Fibroblast of peridontal ligament (primary cell): ENCODE data around the gene MSH5.
A peak's percentile ranks its signal among the peaks of the same experiment; 100 is the strongest.

ENCODE experiments used
- DNase-seq: peaks from one replicate; pipeline ENCODE4 v3.0.0-alpha.2; 2010; ENCODE audit errors: extremely low read depth

MSH5 gene

DNA sequence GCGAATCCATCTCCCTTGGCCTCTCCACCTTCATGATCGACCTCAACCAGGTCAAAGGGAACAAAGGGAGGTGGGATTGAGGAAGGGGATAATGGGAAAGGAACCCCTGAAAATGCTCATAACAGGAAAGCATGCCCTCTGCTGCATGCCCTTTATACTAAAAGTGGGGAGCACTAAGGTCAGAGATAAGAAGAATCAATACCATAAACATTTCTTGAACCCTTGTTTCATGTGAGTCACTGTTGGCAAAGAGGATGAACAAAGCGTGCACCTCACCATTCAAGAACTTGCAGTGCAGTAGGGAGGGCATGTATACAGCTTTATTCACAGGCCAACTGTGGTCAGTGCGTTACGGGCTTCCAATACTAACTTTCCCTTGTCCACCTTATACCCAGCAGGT, 21.0 kb downstream of the MSH5 start:
- no peak for DNase-seq

GRCh38 chr6:31761343-31761742, 21.5 kb downstream of the MSH5 start:
- DNase-seq = no peak

DNA sequence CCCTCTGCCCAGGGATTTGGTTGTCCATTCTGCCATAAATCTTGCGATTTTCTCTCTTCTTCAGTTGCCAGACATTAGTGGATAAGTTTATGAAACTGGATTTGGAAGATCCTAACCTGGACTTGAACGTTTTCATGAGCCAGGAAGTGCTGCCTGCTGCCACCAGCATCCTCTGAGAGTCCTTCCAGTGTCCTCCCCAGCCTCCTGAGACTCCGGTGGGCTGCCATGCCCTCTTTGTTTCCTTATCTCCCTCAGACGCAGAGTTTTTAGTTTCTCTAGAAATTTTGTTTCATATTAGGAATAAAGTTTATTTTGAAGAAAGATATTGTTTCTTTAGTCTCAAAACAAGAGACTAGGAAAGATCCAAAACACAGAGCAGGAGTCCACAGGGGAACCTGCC, 22.6 kb downstream of the MSH5 start, which contains the start of gene SAPCD1:
Gene SAPCD1, plus strand, starts transcription at position 301 of the 400 bp plus-strand sequence. CDS start 399 bp downstream, outside the sequence.
- DNase-seq = no peak

DNA sequence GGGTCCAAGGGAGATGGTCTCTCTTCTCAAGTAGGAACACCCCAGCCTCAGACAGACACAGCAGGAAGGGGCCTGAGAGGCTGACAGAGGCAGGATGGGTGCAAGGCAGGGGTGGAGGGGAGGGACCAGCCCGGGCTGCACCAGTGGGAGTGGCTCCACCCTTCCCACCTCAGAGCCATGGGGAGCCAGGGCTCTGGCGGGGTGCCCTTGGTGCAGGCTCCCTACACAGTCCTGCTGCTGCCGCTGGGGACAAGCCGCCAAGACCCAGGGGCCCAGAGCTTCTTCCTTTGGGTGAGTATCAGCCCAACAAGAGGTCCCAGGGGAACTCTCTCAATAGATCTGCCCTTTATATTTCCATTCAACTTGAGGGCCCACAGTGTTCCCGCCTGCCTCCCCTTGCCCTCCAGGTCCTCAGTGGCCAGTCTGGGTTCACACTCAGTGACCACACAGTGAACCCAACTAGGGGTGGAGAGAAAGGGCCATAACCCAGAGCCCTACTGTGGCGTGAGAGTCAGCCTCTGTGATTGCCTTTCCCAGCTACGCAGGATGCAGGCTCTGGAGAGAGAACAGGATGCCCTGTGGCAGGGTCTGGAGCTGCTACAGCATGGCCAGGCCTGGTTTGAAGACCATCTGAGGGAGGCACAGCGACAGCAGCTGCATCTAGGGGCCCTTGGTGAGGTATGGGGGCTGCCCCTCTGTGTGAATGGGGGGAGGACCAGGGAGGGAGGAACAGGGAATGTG, 23.2 kb downstream of the MSH5 start:
- DNase-seq = no peak

GRCh38 chr6:31763619-31763940, 23.8 kb downstream of the MSH5 start:
- peak; percentile 70 for DNase-seq

- no peak for DNase-seq
These were observed 24.4 kb downstream of the MSH5 start for GRCh38 chr6:31764198-31764597.

- no peak for DNase-seq
These were observed 25.7 kb downstream of the MSH5 start for GRCh38 chr6:31765559-31765909.

- no peak for DNase-seq
These were observed 26.3 kb downstream of the MSH5 start for GRCh38 chr6:31765910-31766794.

DNA sequence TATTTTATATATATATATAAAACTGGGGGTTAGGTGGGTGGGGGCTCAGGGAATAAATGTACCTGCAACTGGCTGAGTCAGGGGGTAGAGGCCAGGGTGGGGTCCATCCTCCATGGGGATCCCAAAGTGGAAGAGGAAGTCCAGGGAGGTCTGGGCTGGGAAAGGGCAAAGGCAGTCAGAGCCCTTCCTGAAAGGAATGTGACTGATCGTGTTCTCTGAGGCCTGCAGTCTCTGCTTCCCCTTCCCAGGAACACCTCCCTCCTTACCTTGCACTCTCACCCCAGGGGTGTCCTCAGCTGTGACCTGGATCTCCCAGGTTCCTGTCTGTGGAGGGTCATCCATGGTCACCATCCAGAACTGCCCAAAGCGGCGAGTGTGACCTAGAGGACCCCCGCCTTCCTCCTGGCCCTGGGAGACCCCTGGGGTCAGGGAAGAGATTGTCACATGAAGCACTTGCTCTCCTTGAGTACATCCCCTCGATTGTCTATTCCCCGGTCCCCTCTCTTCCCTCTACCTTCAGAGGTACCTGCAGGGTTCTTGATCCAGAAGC, 27.4 kb downstream of the MSH5 start:
- no peak for DNase-seq

DNA sequence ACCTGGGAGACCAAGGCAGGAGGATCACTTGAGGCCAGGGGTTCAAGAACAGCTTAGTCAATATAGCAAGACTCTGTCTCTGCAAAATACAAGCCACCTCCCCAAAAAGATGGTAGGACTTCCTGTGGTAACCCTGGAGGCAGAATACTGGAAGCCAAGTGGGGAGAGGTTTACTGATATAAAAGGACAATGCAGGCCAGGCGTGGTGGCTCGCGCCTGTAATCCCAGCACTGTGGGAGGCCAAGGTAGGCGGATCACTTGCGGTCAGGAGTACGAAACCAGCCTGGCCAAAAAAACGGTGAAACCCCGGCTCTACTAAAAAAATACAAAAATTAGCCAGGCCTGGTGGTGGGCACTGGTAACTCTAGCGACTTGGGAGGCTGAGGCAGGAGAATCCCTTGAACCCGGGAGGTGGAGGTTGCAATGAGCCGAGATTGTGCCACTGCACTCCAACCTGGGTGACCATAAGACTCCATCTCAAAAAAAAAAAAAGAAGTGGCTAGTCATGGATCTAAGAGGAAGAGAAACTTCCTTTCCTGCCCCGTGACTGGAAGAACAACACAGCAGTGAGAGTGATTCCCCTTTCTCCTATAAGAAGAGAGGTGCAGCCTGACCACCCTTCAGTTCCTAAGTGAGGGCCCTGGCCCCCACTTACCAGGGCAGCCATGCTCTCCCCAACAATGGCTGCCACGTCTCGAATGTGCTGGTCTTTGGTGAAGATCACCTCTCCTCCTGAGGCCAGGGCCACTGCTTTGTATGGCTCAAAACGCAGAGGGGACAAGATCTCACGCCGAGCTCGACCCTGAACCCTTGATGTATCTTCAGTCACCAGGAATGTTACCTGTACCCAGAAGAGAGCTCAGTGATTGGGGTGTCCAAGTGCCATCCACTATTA, 28.8 kb downstream of the MSH5 start:
- no peak for DNase-seq

DNA sequence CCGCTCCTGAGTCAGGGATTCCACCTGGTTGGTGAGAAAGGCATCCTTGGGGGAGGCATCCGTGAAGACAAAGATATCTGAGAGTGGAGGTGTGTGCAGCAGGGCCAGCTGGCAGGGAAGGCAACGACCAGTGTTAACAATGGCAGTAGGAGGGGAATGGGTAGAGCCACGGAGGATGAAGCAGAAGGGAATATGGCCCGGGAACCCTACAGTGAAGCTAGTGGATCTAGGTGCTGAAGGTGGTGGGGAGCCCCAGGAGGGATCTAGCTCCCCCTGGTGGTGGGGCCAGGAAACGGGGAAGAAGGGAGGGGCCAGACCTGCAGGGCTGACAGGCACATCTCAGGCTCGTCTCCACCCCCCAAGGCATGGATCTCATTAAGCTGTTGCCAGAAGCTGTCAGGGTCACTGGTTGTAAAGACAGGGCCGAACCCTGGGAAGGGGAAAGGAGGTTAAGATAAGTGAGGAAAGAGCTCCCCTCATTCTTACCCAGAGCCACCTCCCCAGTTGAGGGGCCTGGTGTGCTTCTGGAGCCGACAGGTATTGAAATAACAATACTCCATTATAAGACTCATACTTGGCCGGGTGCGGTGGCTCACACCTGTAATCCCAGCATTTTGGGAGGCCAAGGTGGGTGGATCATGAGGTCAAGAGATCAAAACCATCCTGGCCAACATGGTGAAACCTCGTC, 30.0 kb downstream of the MSH5 start:
- DNase-seq = peak; percentile 29

DNA sequence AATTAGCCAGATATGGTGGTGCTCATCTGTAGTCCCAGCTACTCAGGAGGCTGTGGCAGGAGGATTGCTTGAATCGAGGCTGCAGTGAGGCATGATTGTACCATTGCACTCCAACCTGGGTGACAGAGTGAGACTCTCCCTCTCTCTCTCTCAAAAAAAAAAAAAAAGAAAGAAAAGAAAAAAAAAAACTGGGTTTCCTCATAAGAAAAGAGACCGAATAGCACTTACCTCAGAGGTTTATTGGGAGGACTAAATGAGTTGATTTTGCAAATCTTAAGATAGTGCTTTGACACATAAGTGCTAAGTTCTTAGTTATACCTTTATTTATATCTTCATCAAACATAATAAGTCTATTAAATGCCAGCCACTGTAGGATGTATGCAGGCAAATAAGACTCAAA, 31.1 kb downstream of the MSH5 start:
- DNase-seq = no peak

GRCh38 chr6:31771992-31772358, 32.2 kb downstream of the MSH5 start:
- no peak for DNase-seq

DNA sequence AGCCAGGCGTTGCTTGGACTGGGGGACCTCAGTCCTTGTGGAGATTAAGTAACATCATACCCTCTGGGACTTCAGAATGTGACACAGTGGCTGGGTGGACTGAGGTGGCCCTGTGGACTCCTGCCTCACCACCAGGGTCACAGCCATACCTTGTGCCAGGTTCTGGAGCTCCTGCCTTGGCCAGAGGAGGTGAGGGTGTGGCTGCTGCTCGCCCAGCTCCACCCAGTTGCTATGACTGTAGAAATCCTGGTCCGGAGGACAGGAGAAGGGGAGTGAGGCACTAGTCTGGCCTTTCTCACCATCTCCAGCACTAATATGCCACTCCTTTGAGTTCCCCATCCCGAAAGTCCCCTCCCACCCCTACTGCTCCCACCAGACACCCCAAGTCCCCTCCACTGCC, 35.4 kb downstream of the MSH5 start:
- no peak for DNase-seq

DNA sequence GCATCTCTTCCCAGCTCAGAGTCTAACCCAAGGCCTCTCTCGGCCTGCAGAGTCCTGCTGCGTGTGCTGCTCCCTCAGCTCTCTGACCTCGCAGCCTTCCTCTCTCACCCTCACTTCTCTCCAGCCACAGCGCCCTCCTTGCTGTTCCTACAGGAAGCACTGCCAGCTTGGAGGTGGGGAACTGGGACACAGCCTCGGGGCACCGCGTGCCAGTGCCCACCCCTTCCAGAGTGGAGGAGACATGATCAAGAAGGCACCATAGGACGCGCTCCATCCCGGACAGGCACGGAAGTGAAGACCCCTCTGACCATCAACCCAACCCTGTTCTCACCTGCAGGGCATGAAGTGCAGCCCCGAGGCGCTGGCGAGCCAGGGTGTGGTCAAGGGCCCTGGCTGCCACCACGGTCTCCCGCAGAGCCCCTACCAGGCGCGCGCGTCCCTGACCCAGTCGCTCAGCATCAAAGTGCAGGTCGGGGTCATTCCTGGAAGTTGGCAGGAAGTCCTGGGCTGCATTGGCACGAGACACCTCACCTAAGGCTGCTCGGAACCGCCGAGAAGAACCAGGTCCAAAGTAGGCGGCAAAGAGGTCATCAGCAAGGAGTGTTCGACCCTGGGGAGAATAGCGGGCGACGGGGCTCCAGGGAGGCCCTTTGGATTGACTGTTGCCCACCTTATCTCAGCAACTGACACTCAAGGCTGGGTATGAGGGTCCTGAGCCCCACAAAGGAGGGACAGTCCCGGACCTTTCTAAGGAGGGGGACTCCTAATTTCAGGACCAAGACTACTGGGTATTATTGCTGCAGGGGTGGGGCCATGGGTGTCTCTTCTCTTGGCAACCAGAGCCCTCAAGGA, 36.1 kb downstream of the MSH5 start:
- no peak for DNase-seq

- DNase-seq = no peak
These were observed 36.7 kb downstream of the MSH5 start for GRCh38 chr6:31776485-31776988.

GRCh38 chr6:31776989-31777666, 37.3 kb downstream of the MSH5 start, which contains the start of gene VWA7:
Gene VWA7, minus strand, starts transcription at chr6:31777328. Its CDS starts 549 bp downstream, at chr6:31776779.
- DNase-seq = peak; percentile 38

GRCh38 chr6:31777667-31778050, 37.9 kb downstream of the MSH5 start:
- no peak for DNase-seq

- DNase-seq = no peak
These were observed 38.4 kb downstream of the MSH5 start for GRCh38 chr6:31778193-31778592.
